Neural progenitor cell (in vitro differentiated cells): ENCODE data around the gene C16orf74. TPM values are rescaled to one million over a fixed set of nuclear protein-coding genes. Genes with fewer than 3 reads are reported as not detected.

ENCODE experiments used
- DNase-seq: peaks from one replicate; pipeline ENCODE4 v3.0.0-alpha.2; 2016; ENCODE audit warnings: low spot score
- H2AFZ ChIP-seq: fragments of 200-600 bp; sonication (generic); replicated peaks from 2 replicates; pipeline ENCODE4 v1.6.1; 2016; ENCODE audit warnings: antibody characterized with exemption
- H3F3A ChIP-seq: fragments of 200-600 bp; sonication (generic); 2 replicates; pipeline ENCODE4 v1.6.1; 2016; ENCODE audit warnings: antibody characterized with exemption, low read depth
- H3K27ac ChIP-seq: fragments of 200-600 bp; sonication (generic); 2 replicates; pipeline ENCODE4 v1.5.1; 2016; ENCODE audit warnings: mild to moderate bottlenecking
- H3K27me3 ChIP-seq: fragments of 200-600 bp; sonication (generic); 2 replicates; pipeline ENCODE4 v1.6.1; 2016; ENCODE audit warnings: mild to moderate bottlenecking, moderate library complexity
- H3K36me3 ChIP-seq: fragments of 200-600 bp; sonication (generic); 2 replicates; pipeline ENCODE4 v1.5.1; 2016
- H3K4me1 ChIP-seq: fragments of 200-600 bp; sonication (generic); 2 replicates; pipeline ENCODE4 v1.6.1; 2016; ENCODE audit warnings: mixed run types
- H3K4me2 ChIP-seq: fragments of 200-600 bp; sonication (generic); 2 replicates; pipeline ENCODE4 v1.6.1; 2016
- H3K4me3 ChIP-seq: fragments of 200-600 bp; sonication (generic); 2 replicates; pipeline ENCODE4 v1.5.1; 2016
- H3K79me2 ChIP-seq: fragments of 200-600 bp; sonication (generic); 2 replicates; pipeline ENCODE4 v1.6.1; 2016; ENCODE audit warnings: low read depth
- H3K9ac ChIP-seq: fragments of 200-600 bp; sonication (generic); 2 replicates; pipeline ENCODE4 v1.6.1; 2016
- H3K9me3 ChIP-seq: fragments of 200-600 bp; sonication (generic); 2 replicates; pipeline ENCODE4 v1.5.1; 2016; ENCODE audit warnings: low read depth
- H4K20me1 ChIP-seq: fragments of 200-600 bp; sonication (generic); 2 replicates; pipeline ENCODE4 v1.6.1; 2016; ENCODE audit warnings: low read depth
- H3K27ac Mint-ChIP-seq: 3 replicates; pipeline ENCODE4 v1.8.0; 2021; ENCODE audit warnings: mixed read lengths
- H3K27me3 Mint-ChIP-seq: 2 replicates; pipeline ENCODE4 v1.8.0; 2022; ENCODE audit warnings: low read depth, mild to moderate bottlenecking, inconsistent platforms, moderate library complexity, mixed read lengths; ENCODE audit not compliant: insufficient read depth
- H3K36me3 Mint-ChIP-seq: 3 replicates; pipeline ENCODE4 v1.8.0; 2021; ENCODE audit warnings: mixed read lengths
- H3K4me1 Mint-ChIP-seq: 3 replicates; pipeline ENCODE4 v1.8.0; 2021; ENCODE audit warnings: mixed read lengths
- H3K4me3 Mint-ChIP-seq: 3 replicates; pipeline ENCODE4 v1.8.0; 2021; ENCODE audit warnings: mild to moderate bottlenecking, moderate library complexity, mixed read lengths
- H3K9me3 Mint-ChIP-seq: 3 replicates; pipeline ENCODE4 v1.8.0; 2020; ENCODE audit warnings: mixed read lengths
- EZH2 ChIP-seq: fragments of 200-600 bp; sonication (generic); IDR thresholded peaks from 2 replicates; pipeline ENCODE4 v1.6.1; 2017; ENCODE audit warnings: antibody characterized with exemption, mild to moderate bottlenecking, moderate library complexity
- EZH2phosphoT487 ChIP-seq: fragments of 200-600 bp; sonication (generic); IDR thresholded peaks from 2 replicates; pipeline ENCODE4 v1.6.1; 2017; ENCODE audit warnings: antibody characterized with exemption
- total RNA-seq: library from RNA; depleted of rRNA; stranded (reverse); fragments of >200 nt; gene quantifications from 2 replicates; pipeline ENCODE4 v1.2.3, GENCODE V29; 2015; ENCODE audit warnings: low replicate concordance
- TF ChIP-seq, protein P1 (sequence below): fragments of 200-600 bp; sonication (generic); IDR thresholded peaks from 2 replicates; pipeline ENCODE4 v1.5.1; 2017; ENCODE audit warnings: antibody characterized with exemption, mild to moderate bottlenecking

Gene C16orf74
- total RNA-seq, 1 donor from 2014 or later = not detected

- DNase-seq = no peak
- Histone ChIP-seq H3K4me3 (no peak overlapping the region), H3K9me3 (no peaks in the 10 kb centered on the region), H3F3A (no peaks in the 10 kb centered on the region), H2AFZ (no peak overlapping the region), H3K9ac (no peak overlapping the region), H3K4me1 (no peaks in the 10 kb centered on the region), H3K79me2 (peaks cover 22% of the 10 kb centered on the region), H3K36me3 (no peaks in the 10 kb centered on the region), H3K27ac (no peak overlapping the region), H4K20me1 (peaks cover 24% of the 10 kb centered on the region), H3K27me3 (no peaks in the 10 kb centered on the region), H3K4me2 (no peak overlapping the region)
- Mint-ChIP-seq H3K27ac (no peak overlapping the region), H3K4me3 (no peak overlapping the region), H3K36me3 (peaks cover 10% of the 10 kb centered on the region), H3K4me1 (no peaks in the 10 kb centered on the region), H3K27me3 (peaks cover 5% of the 10 kb centered on the region), H3K9me3 (no peaks in the 10 kb centered on the region)
- TF ChIP-seq, protein P1, sequence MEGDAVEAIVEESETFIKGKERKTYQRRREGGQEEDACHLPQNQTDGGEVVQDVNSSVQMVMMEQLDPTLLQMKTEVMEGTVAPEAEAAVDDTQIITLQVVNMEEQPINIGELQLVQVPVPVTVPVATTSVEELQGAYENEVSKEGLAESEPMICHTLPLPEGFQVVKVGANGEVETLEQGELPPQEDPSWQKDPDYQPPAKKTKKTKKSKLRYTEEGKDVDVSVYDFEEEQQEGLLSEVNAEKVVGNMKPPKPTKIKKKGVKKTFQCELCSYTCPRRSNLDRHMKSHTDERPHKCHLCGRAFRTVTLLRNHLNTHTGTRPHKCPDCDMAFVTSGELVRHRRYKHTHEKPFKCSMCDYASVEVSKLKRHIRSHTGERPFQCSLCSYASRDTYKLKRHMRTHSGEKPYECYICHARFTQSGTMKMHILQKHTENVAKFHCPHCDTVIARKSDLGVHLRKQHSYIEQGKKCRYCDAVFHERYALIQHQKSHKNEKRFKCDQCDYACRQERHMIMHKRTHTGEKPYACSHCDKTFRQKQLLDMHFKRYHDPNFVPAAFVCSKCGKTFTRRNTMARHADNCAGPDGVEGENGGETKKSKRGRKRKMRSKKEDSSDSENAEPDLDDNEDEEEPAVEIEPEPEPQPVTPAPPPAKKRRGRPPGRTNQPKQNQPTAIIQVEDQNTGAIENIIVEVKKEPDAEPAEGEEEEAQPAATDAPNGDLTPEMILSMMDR = no peak
- TF ChIP-seq EZH2 = no peak
- no peak for TF ChIP-seq EZH2phosphoT487
These were observed 32.5 kb upstream of the C16orf74 start for GRCh38 chr16:85783441-85783840.

DNA sequence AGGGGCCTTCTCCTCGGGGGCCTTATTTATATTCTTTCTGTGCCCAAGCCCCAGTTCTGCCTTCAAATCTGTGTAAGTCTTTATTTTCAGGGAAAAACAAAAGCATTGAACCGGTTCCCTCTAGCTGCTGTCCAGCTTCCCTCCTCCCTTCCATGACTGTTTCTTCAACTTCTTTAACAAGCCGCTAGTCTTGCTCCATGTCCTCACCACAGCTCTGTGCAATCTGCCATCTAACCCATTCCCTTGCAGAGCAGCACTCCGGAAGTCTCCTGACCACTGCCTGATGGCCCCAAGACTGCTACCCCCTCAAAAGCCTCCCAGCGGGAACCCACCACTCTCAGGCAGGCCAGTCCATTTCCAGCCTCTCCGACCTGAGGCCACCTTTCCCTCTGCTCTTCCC, 31.6 kb upstream of the C16orf74 start:
- TF ChIP-seq EZH2 = no peak
- TF ChIP-seq, protein P1 = no peak
- no peak for TF ChIP-seq EZH2phosphoT487
- Histone ChIP-seq H3K79me2 (peaks cover 19% of the 10 kb centered on the region), H3K4me3 (no peak overlapping the region), H3K36me3 (no peaks in the 10 kb centered on the region), H3K4me2 (no peak overlapping the region), H3K9ac (no peak overlapping the region), H3K27me3 (no peaks in the 10 kb centered on the region), H3K27ac (no peak overlapping the region), H3K4me1 (no peaks in the 10 kb centered on the region), H2AFZ (no peak overlapping the region), H3F3A (no peaks in the 10 kb centered on the region), H3K9me3 (no peaks in the 10 kb centered on the region), H4K20me1 (peaks cover 24% of the 10 kb centered on the region)
- peaks cover 5% of the 10 kb centered on the region for H3K27me3 Mint-ChIP-seq
- H3K4me3 Mint-ChIP-seq = no peak overlapping the region
- peaks cover 10% of the 10 kb centered on the region for H3K36me3 Mint-ChIP-seq
- H3K27ac Mint-ChIP-seq = peak overlapping the region; percentile 2
- DNase-seq = no peak
- no peaks in the 10 kb centered on the region for H3K4me1 Mint-ChIP-seq
- H3K9me3 Mint-ChIP-seq = no peaks in the 10 kb centered on the region

DNA sequence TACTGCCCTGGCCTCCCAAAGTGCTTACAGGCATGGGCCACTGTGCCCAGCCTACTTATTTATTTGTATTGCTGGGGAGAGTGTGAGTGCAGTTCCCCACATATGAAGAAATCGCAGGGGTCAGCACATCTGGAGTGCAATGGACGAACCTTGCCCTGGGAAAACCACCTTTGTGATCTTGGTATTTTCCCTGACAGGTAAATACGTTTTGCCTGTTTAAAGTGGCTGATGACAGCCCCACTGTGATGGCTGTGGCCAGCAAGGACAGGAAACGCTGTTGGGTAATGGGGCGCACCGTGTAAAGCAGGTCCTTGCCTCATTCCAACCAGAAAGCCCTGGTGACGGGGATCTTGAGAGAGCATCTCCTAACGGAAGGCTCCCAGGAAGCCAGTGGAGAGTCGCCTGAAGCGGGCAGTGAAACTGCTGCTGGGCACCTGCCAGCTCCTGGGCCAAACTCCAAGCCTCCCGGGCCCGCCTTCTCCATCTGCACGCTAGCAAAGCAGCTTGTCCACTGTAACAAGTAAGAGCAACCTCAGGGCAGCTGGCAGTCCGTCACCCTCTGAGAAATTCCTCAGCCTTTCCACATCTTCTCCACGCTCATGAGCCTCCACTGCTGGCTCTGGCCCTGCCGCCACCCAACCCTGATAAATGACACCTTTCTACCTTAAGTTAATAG, 30.9 kb upstream of the C16orf74 start:
- no peaks in the 10 kb centered on the region for H3K4me1 Mint-ChIP-seq
- H3K9me3 Mint-ChIP-seq = no peaks in the 10 kb centered on the region
- H3K27me3 Mint-ChIP-seq = peaks cover 3% of the 10 kb centered on the region
- Histone ChIP-seq H3K27me3 (no peaks in the 10 kb centered on the region), H3K79me2 (peaks cover 19% of the 10 kb centered on the region), H2AFZ (no peak overlapping the region), H4K20me1 (peaks cover 24% of the 10 kb centered on the region), H3F3A (peaks cover 3% of the 10 kb centered on the region), H3K9ac (no peak overlapping the region), H3K36me3 (no peaks in the 10 kb centered on the region), H3K4me1 (no peaks in the 10 kb centered on the region), H3K4me2 (no peak overlapping the region), H3K27ac (no peak overlapping the region), H3K9me3 (no peaks in the 10 kb centered on the region), H3K4me3 (no peak overlapping the region)
- DNase-seq = no peak
- H3K4me3 Mint-ChIP-seq = no peak overlapping the region
- H3K36me3 Mint-ChIP-seq = peaks cover 10% of the 10 kb centered on the region
- no peak for TF ChIP-seq EZH2
- TF ChIP-seq EZH2phosphoT487 = no peak
- TF ChIP-seq, protein P1 = no peak
- H3K27ac Mint-ChIP-seq = peak overlapping the region; percentile 2
